NCI-H1048 (cell line): ENCODE results near the gene C10orf90.

Source experiments
- DNase-seq: peaks from one replicate; lab custom pipeline; 2025; lab: John Stamatoyannopoulos, UW

The C10orf90 gene

GRCh38 chr10:126538439-126539135 lies 131.9 kb downstream of the C10orf90 start:
- DNase-seq: no peak

- DNase-seq: no peak
Measured at GRCh38 chr10:126536656-126537055, 133.8 kb downstream of the C10orf90 start.

DNA sequence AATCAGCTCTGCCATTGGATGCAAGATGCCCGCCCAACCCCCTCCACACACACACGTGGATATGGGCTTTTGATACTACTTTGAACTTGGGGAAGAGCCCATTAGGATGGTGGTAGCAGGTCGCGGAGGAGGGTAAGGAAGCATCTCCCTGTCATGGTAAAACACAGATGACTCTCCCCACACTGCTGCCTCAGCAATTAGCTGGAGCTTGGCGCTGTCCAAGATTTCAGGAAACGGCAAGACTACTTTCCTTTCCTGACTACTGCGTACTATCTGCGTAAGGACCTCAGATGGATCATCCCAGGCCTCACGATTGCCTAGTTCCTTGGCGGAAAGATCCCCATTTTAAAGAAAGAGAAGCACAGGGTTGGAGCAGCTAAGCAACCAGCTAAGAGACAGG lies 134.3 kb downstream of the C10orf90 start:
- DNase-seq: no peak

DNA sequence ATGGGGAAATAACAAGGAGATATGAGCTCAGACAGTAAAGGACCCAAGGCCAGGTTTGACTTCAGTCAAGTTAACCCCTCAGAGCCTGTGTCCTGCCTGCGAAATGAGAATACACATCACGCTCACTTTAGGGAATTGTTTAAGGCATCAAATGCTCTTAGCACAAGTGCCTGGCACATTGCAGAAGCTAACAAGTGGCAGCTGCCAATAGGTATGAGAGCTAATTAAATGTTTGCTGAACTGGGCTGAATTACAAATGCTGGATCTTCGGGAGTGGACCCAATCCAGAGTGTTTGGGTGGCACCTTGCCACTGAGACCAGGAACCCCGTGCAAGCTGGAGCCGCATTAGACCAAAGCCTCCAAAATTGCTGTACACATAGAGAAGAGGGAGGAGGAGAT lies 136.8 kb downstream of the C10orf90 start:
- no peak for DNase-seq

- no peak for DNase-seq
Measured at GRCh38 chr10:126528315-126528835, 142.1 kb downstream of the C10orf90 start.

DNA sequence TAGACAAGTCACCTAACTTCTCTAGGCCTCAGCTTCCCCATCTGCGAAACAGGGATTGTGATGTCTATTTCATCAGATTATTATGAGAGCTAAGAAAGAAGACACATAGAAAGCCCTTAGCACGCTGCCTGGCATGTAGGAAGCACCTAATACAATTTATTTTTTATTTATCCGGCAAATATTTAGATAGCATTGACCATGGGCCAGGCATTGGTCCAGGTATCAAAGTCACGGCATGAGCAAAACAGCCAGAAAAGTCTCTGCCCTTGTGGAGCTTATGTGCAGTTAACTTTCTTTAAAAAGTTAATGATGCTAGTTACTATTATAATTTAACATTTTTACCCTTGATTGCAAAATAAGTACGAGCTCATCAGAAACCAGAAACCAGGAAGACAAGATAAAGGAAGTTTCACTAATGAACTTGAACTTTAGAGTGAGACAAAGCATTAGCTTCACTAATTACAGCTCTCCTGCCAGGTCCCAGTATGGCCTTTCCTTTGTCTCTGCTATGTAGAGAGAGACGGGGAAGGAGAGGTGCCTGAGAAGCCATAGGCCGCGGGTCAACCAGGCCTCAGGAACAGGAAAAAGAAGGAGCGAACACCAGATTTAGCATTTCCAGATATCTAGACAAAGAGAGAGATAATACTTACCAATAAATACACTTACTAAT lies 142.7 kb downstream of the C10orf90 start:
- no peak for DNase-seq

GRCh38 chr10:126525326-126525725 lies 145.2 kb downstream of the C10orf90 start:
- no peak for DNase-seq

DNA sequence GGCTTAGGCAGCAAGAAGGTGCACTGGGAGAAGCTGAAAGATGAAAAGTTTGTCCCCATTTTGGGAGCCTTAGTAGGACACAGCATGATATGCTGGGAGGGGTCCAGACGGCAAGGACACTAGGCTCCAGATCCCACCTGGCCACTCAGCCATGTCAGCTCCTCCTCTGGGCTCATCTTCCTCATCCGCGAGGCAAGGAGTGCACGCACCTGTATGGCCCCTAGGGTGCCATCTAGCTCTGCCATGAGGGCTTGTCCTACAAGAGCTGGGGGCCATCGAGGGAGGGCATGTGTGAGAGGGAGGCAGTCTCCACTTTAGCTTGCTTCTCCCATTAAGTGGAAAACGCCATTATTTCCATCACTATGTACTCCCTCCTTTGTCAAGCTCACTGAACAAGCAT lies 146.0 kb downstream of the C10orf90 start:
- DNase-seq: no peak

DNA sequence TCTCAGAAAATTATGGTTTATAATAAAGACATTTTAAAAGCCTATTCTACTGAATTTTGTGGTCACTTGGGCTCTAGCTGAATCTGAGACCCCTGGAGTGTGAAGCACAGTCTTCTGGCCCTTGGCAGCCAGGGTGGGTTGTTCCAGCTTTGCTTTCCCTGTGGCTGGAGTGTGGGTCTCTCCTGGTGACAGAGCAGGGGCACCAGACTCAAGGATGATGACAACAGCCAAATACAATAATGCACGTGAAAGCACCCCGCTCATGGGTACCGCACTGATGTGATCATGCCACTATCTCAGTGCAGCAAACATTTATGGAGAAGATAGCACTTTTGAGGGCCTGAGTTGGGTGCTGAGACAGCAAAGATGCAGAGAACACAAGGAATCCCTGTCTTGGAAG lies 147.4 kb downstream of the C10orf90 start:
- no peak for DNase-seq

GRCh38 chr10:126521399-126521798 lies 149.1 kb downstream of the C10orf90 start:
- no peak for DNase-seq

DNA sequence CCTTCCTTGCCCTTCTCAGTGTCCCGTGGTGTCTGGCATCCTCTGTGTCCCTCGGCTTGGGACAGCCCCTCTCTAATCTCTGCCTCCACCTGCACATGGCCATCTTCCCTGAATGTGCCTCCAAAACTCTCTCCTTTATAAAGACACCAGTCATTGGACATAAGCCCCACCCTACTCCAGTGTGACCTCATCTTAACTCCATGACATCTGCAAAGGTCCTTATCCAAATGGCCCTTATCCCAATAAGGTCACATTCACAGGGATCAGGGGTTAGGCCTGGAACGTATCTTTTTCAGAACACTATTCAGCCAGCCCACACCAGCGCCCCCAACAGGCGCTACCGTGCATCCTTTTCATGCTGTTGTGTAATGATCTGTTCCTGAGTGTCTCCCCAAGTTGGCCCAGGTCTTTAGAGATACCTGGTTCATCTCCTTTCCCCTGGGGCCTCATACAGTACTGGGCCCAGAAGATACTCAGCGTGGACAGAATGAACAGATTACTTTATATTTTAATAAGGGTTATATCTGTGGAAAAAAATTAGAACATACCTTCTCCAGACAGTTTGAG lies 149.7 kb downstream of the C10orf90 start:
- DNase-seq: no peak

DNA sequence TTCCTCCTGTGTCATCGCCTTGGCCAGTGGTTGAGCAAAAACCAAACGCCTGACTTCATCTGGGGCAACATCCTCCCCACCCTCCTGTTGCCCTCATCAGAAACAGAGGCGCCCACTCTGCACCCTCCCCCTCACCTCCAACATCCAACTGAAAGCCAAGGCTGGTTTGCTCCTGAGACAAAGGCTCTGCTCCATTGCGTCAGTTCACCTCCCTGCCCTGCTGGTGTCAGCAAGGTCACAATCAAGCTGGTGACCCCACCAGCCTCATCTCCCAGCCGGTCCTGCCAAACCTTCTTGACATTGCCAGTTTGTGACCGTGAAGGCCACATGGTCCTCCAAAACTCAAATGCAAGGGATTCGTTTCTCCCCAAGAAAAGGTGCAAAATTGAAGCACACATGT lies 150.5 kb downstream of the C10orf90 start:
- DNase-seq: no peak

DNA sequence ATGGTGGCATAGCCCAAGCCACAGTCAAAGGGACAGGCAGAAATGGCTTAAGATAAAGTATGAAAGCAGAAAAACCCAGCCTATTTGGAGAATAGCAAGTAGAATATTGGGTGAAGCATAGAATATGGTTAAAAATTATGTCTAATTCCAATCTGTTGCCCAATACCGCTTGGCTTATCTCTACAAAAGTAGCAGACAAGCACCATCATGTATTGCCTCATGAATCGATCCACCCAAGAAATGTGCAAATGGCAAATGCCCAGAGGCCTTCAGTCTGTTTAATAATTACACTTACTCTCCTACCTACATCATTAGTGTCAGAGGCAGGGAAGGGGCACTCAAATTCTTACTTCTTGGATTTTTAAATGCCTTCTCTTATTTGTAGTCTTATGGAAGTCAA lies 151.3 kb downstream of the C10orf90 start:
- no peak for DNase-seq

GRCh38 chr10:126518218-126519080 lies 152.0 kb downstream of the C10orf90 start:
- DNase-seq: no peak

DNA sequence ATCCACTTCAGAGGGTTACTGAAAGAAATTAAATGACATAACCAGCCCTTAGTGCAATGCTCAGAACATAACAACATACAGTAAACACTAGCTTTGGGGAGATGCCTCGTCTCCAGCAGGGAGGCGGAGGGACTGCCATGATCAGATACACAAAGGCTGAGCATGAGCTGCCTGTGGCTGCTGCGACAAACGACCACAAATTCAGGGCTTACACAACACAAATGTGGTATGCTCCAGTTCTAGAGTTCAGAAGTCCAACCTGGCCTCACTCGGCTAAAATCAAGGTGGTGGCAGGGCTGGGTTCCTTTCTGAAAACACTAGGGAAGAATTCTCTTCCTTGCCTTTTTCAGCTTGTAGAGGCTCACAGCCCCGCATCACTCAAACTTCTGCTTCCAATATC lies 154.0 kb downstream of the C10orf90 start:
- no peak for DNase-seq

GRCh38 chr10:126511917-126512479 lies 158.5 kb downstream of the C10orf90 start:
- DNase-seq: no peak

GRCh38 chr10:126509182-126509581 lies 161.3 kb downstream of the C10orf90 start:
- no peak for DNase-seq

GRCh38 chr10:126508535-126509040 lies 161.9 kb downstream of the C10orf90 start:
- DNase-seq: no peak

GRCh38 chr10:126504761-126505112 lies 165.8 kb downstream of the C10orf90 start:
- DNase-seq: no peak

- no peak for DNase-seq
Measured at GRCh38 chr10:126504063-126504760, 166.3 kb downstream of the C10orf90 start.

GRCh38 chr10:126503392-126504062 lies 167.0 kb downstream of the C10orf90 start:
- no peak for DNase-seq
